Gastrocnemius medialis (tissue), 4 donors: ENCODE measurements around the gene CCDC180. TPM values are rescaled to one million over a fixed set of nuclear protein-coding genes. Genes with fewer than 3 reads are reported as not detected.

ENCODE experiments used
- total RNA-seq, 4 donors: library from RNA; depleted of rRNA; stranded (reverse); fragments of >200 nt; gene quantifications; one replicate each; pipeline versions ENCODE4 v1.1.0 to v1.2.3, GENCODE V29; 2016

Gene CCDC180
- total RNA-seq, 4 donors from 2014 or later = 0.24 to 2.7 (median 1.9) TPM

Other genes with a start within 250 kb of the CCDC180 start
- gene TDRD7, start 104.4 kb downstream of the CCDC180 start, total RNA-seq = 1 to 10 TPM; 2.9 to 5.7 (median 3.5) TPM
- 100 to 1,000 TPM in 3 of 4 donors, 10 to 100 TPM in 1; 82.3 to 202 (median 175) TPM for gene TMOD1, start 194.0 kb downstream of the CCDC180 start, total RNA-seq